ENCODE measurements around the gene LENG8.
A peak's percentile ranks its signal among the peaks of the same experiment; 100 is the strongest.
"Not testable (repeated sequence)": the region's sequence is repeated elsewhere in the genome, so short reads cannot be mapped to it uniquely, and the experiment has no call there.

Gene LENG8

GRCh38 chr19:54462655-54463530, 13.9 kb downstream of the LENG8 start:
- peak; percentile 42 for DNase-seq

DNA sequence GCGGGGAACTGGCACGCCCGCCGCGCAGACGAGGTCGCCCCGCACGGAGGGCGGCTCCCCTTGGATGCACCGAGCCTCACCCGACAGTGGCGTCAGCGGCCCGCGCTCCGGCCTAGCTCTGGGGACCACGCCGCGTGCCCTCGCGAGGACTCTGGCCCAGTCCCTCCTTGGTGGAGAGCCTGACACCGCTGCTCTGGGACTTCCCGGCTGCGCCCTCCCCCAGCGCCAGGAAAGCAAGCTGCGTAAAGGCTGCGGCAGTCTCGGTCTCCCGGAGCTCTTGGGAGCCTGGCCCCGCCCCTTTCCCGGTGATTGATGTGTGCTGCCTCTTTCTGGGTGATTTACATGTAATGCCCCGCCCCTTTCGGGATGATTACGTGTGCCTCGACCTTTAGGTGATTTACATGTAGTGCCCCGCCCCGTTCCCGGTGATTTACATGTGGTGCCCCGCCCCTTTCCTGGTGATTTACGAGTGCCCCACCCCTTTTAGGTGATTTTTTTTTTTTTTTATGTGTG, 14.6 kb downstream of the LENG8 start, which contains the start of gene LENG9:
Gene LENG9, minus strand, starts transcription at position 248 of the 513 bp plus-strand sequence. CDS start 252 bp downstream, outside the sequence.
- peak; percentile 99 for DNase-seq

GRCh38 chr19:54464044-54464629, 15.1 kb downstream of the LENG8 start:
- DNase-seq = peak; percentile 99

- peak; percentile 84 for DNase-seq
These were observed 15.8 kb downstream of the LENG8 start for GRCh38 chr19:54464630-54465425.

DNA sequence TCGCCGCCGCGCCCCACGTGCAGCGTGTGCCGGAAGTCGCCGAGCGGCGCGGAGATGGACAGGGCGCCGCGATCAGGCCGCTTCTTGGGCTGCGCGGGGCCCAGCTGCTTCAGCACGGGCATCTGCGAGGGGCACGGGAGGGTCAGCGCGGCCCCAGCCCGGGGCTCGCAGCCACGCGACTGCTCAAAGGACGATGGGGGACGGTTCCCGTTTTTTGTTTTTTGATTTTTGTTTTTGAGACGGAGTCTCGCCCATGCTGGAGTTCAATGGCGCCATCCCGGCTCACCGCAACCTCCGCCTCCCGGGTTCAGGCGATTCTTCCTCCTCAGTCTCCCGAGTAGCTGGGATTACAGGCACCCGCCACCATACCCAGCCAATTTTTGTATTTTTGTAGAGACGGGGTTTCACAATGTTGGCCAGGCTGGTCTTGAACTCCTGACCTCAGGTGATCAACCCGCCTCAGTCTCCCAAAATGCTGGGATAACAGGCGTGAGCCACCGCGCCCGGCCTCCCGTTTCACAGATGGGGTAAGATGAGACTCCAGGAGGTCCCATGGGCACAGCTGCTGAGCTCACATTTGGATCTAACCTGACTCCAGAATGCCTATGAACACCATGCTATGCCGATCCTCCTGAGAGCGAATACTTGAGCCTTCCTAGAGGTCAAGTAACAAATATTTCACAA, 16.6 kb downstream of the LENG8 start:
- no peak for DNase-seq

- DNase-seq = not testable (repeated sequence)
These were observed 17.1 kb downstream of the LENG8 start for GRCh38 chr19:54466110-54466480.

GRCh38 chr19:54469496-54469934, 20.5 kb downstream of the LENG8 start:
- DNase-seq = no peak

DNA sequence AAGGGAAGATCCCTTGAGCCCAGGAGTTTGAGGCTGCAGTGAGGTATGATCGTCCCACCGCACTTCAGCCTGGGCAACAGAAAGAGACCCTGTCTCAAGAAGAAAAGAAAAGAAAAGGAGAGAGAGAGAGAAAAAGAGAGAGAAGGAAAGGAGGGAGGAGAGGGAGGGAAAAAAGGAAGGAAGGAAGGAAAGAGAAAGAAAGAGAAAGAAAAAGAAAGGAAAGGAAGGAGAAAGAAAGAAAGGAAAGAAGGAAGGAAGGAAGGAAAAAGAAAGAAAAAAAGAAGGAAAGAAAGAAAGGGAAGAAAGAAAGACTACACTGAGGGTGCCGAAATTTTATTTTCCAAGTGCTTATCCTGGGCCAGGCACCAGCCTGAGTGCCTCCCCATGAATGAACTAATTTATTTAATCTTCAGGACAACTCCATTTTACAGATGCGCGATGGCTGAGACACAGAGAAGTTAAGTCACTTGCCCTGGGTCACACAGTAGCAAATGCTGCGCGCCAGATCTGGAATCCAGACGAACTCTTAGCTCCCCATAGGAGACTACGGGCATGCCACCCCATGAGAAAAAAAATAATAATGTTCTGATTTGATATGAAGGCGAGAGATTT, 21.4 kb downstream of the LENG8 start:
- DNase-seq = no peak

GRCh38 chr19:54470991-54471782, 22.2 kb downstream of the LENG8 start:
- no peak for DNase-seq

- DNase-seq = no peak
These were observed 24.3 kb downstream of the LENG8 start, which contains the start of gene CDC42EP5 for GRCh38 chr19:54473071-54473891. Gene CDC42EP5 (minus strand): TSS chr19:54473296. CDS start chr19:54465547, 7,749 bp downstream.

DNA sequence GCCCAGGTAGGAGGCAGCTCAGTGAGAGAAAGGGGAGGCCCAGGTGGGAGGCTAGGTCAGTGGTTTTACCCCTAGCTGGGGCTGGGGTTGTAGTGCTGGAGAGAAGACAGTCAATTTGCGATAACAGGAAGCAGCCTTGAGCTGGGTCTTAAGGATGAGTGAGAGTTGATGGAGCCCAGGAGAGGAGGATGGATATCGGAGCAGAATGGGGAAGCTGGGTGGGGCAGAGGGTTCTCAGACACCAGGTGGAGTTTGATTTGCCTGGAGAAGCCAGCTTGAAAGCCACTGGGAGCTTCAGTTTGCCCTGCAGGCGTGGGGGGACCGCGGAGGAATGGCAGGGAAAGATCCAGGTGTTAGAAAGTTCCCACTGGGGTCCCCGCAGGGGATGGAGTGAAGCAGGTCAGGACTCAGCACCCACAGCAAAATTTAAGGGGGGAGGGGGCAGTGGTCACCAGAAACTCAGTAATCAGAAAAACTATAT, 24.9 kb downstream of the LENG8 start:
- no peak for DNase-seq

GRCh38 chr19:54475706-54476105, 26.7 kb downstream of the LENG8 start:
- DNase-seq = no peak

- DNase-seq = no peak
These were observed 28.7 kb downstream of the LENG8 start for GRCh38 chr19:54477650-54478049.

- no peak for DNase-seq
These were observed 29.8 kb downstream of the LENG8 start for GRCh38 chr19:54478677-54479266.

- no peak for DNase-seq
These were observed 31.1 kb downstream of the LENG8 start for GRCh38 chr19:54480051-54480450.

- DNase-seq = peak; percentile 13
These were observed 32.4 kb downstream of the LENG8 start for GRCh38 chr19:54481326-54481930.

DNA sequence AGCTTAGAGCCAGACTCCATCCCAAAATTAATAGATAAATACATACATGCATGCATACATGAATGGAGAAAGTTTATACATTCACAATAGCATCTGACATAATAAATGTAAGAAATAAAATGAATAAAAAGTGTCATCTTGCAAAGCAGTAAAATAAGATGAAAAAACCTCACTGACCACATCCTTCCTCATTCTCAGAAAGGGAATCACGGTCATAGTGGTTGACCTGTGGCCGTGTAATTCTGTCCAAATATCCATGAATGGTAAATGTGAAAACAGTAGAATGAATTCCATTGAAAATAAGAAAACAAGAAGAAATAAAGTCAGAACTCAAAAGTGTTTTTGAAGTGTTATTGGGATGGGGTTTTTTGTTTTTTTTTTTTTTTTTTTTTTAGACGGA, 33.9 kb downstream of the LENG8 start:
- DNase-seq = no peak

GRCh38 chr19:54484451-54484850, 35.5 kb downstream of the LENG8 start:
- DNase-seq = no peak

DNA sequence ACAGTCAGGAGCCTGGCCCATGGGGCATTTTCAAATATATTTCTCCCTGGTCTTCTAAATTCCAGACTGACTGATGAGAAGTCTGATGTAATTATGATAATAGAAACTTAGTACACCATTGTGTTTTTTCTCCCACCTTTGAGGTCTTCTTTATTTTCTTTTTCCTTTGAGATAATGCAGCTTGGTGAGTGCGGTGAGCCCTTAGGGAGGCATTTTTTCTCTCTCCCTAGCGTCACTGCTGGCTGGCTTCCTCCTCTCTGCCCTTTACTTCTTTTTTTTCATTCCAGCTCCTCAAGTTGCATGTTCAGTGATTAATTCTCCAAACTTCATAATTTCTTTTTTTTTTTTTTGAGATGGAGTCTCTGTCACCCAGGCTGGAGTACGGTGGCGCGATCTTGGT, 36.9 kb downstream of the LENG8 start:
- DNase-seq = no peak
